Tibial nerve (tissue), 4 donors: ENCODE results near the gene MICALL2. TPM values are rescaled to one million over a fixed set of nuclear protein-coding genes. Genes with fewer than 3 reads are reported as not detected.

Experiments used
- DNase-seq, 2 donors: peaks; one replicate each; pipeline ENCODE4 v3.0.0-alpha.2; 2019; ENCODE audit warnings: low spot score in 2 of 2
- H3K27ac ChIP-seq, 4 donors: fragments of 200-600 bp; sonication (generic) in 3 of 4; one replicate each; pipeline ENCODE4 v1.5.1; 2017 to 2019; ENCODE audit warnings: mild to moderate bottlenecking in 1 of 4
- H3K27me3 ChIP-seq, 2 donors: fragments of 200-600 bp; sonication (generic) in 1 of 2; one replicate each; pipeline versions ENCODE4 v1.5.1 to v1.6.0; 2017 to 2019
- H3K36me3 ChIP-seq, 3 donors: fragments of 200-600 bp; sonication (generic); one replicate each; pipeline ENCODE4 v1.5.1; 2018 to 2019
- H3K4me1 ChIP-seq, 4 donors: fragments of 200-600 bp; sonication (generic) in 3 of 4; one replicate each; pipeline ENCODE4 v1.5.1; 2017 to 2019
- H3K4me3 ChIP-seq, 4 donors: fragments of 200-600 bp; sonication (generic) in 3 of 4; one replicate each; pipeline ENCODE4 v1.5.1; 2017 to 2019; ENCODE audit warnings: mild to moderate bottlenecking in 1 of 4, moderate library complexity in 1 of 4
- H3K9me3 ChIP-seq, 4 donors: fragments of 200-600 bp; sonication (generic) in 3 of 4; one replicate each; pipeline ENCODE4 v1.5.1; 2017 to 2019
- EP300 ChIP-seq, 2 donors: sonication (generic); formaldehyde crosslinking; IDR thresholded peaks; one replicate each; pipeline ENCODE4 v1.6.1; 2017; ENCODE audit warnings: antibody characterized with exemption in 2 of 2, mild to moderate bottlenecking in 1 of 2
- POLR2A ChIP-seq, 2 donors: fragments of 450-650 bp; IDR thresholded peaks; one replicate each; pipeline ENCODE4 v1.6.1; 2017; ENCODE audit warnings: antibody characterized with exemption in 2 of 2, mild to moderate bottlenecking in 2 of 2, moderate library complexity in 2 of 2
- WGBS, 2 donors: methylation state at CpG; one replicate each; pipeline ENCODE4 v1.1.5; 2018; 5-methylcytosine and 5-hydroxymethylcytosine counted together
- total RNA-seq, 4 donors: library from RNA; depleted of rRNA; stranded (reverse); fragments of >200 nt; gene quantifications; one replicate each; pipeline ENCODE4 v1.1.0, GENCODE V29; 2016
- TF ChIP-seq, protein P1 (sequence below), 5 experiments: fragments of 200-600 bp in 3 of 5; fragments of 450-650 bp in 2 of 5; sonication (generic) in 3 of 5; IDR thresholded peaks; one replicate each; pipeline ENCODE4 v1.5.1; 2016 to 2019; ENCODE audit warnings: antibody characterized with exemption in 5 of 5, mild to moderate bottlenecking in 3 of 5, moderate library complexity in 2 of 5

The MICALL2 gene
- total RNA-seq, 4 donors from 2014 or later = 67.6 to 153 (median 104) TPM

DNA sequence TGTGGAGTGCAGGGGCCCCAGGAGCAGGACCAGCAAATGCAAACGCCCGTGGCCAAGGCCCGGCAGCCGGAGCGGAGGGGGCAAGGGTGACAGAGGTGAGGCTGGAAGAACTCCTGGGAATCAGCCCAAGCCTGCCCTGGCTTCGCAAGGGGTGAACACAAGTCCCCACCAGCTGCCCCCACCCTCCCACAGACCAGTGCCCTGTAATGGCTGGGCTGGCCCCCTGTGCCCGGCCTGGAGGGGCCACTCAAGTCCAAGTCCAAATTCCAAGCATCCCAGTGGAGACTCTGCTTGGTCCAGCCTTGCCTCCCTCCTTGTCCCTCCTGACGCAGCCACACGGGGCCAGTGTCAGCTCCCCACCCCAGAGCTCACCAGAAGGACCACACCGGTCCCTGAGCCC lies 28.0 kb downstream of the MICALL2 start:
- H3K27me3 ChIP-seq = peaks cover 0 to 31% of the 10 kb centered on the region in 2 donors

DNA sequence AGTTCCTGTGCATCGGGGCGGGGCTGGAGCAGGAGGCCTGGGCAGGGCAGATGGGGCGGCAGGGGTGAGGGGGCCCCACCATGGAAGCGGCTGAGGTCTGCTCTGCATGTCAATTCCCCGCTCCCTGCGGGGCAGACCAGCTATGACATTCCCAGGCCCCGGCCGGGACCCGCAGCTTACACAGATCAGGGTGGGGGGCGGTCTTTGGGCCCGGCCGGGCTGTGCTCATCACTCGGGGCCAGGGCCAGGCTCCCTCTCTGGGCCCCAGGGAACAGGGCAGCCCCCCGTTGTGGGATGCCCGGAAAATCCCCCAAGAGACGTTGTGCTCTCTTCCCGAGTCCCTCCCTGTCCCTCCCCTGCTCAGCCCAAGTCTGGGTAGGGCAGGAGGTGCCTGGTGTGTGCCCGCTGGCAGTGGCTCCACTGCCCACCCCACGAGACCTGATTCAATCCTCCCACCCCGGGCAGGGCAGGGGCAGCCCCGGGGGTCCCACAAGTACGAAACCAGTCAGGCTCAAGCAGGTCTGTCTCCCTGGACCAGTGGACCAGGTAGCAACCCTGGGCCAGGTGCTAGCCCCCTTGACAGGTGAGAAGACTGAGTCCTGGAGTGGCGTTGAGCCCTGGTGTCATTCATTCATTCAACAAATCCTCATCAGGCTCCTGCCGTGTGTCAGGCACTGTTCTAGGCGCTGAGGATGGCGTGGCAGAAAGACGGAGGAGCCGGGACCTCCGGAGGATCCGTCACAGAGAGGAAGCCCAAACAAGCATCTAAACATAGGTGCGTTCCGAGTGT lies 29.0 kb downstream of the MICALL2 start:
- H3K27me3 ChIP-seq = peaks cover 0 to 37% of the 10 kb centered on the region in 2 donors
- H3K27ac ChIP-seq = no peak overlapping the region
- peaks cover 0 to 13% (median 0%) of the 10 kb centered on the region in 3 donors for H3K36me3 ChIP-seq
- 62 to 81% methylated on average over 17 to 32 of the region's 32 CpGs for WGBS, 2 donors
- no peak for DNase-seq
- peaks cover 0 to 40% (median 2%) of the 10 kb centered on the region in 4 donors for H3K4me1 ChIP-seq
- H3K9me3 ChIP-seq = no peaks in the 10 kb centered on the region
- no peak for TF ChIP-seq EP300 (IDR thresholded peaks at IDR 0.05)
- no peak for TF ChIP-seq POLR2A (IDR thresholded peaks at IDR 0.05)
- TF ChIP-seq, protein P1, sequence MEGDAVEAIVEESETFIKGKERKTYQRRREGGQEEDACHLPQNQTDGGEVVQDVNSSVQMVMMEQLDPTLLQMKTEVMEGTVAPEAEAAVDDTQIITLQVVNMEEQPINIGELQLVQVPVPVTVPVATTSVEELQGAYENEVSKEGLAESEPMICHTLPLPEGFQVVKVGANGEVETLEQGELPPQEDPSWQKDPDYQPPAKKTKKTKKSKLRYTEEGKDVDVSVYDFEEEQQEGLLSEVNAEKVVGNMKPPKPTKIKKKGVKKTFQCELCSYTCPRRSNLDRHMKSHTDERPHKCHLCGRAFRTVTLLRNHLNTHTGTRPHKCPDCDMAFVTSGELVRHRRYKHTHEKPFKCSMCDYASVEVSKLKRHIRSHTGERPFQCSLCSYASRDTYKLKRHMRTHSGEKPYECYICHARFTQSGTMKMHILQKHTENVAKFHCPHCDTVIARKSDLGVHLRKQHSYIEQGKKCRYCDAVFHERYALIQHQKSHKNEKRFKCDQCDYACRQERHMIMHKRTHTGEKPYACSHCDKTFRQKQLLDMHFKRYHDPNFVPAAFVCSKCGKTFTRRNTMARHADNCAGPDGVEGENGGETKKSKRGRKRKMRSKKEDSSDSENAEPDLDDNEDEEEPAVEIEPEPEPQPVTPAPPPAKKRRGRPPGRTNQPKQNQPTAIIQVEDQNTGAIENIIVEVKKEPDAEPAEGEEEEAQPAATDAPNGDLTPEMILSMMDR (IDR thresholded peaks at IDR 0.05) = no peak
- H3K4me3 ChIP-seq = no peak overlapping the region

More for the DNA sequence above, 28.0 kb downstream of the MICALL2 start:
- Histone ChIP-seq H3K27ac (no peak overlapping the region), H3K36me3 (peaks cover 0 to 23% (median 0%) of the 10 kb centered on the region in 3 donors), H3K9me3 (no peaks in the 10 kb centered on the region), H3K4me1 (peaks cover 0 to 40% (median 2%) of the 10 kb centered on the region in 4 donors), H3K4me3 (no peak overlapping the region)
- DNase-seq = no peak
- TF ChIP-seq EP300 (IDR thresholded peaks at IDR 0.05) = no peak
- no peak for TF ChIP-seq POLR2A (IDR thresholded peaks at IDR 0.05)
- TF ChIP-seq, protein P1 (IDR thresholded peaks at IDR 0.05) = no peak
- WGBS, 2 donors = 41 to 54% methylated on average over 7 to 10 of the region's 10 CpGs

DNA sequence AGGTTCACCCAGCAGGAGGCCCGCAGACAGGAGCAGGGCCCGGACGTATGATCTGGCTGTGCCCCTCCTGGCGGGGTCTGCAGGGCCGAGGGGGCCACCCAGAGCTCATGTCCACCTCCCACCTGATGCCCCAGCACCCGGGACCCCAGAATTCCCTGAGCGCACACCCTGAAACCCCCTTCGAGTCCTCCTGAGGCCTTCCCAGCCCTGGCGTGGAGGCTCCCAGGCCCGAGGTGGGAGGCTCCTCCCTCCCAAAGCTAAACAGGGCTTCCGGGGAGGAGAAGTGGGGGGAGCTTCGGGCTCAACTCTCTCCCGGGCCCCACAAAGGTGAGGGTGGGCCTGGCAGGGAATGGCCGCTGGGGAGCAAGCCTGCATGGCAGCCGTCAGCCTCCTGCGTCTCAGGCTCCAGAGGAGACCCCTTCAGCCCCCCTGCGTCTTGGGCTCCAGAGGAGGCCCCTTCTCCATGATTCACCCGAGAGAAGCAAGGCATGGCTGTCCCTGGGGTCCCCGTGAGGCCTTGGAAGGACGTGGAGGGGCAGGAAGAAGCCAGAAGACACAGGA lies 30.2 kb downstream of the MICALL2 start:
- Histone ChIP-seq H3K9me3 (no peaks in the 10 kb centered on the region), H3K36me3 (peaks cover 0 to under 1% (median 0%) of the 10 kb centered on the region in 3 donors), H3K4me3 (no peak overlapping the region), H3K27ac (no peak overlapping the region), H3K27me3 (peaks cover 0 to 39% of the 10 kb centered on the region in 2 donors), H3K4me1 (peaks cover 0 to 40% (median 2%) of the 10 kb centered on the region in 4 donors)
- no peak for DNase-seq
- 35 to 37% methylated on average over 16 to 19 of the region's 20 CpGs for WGBS, 2 donors
- TF ChIP-seq, protein P1 (IDR thresholded peaks at IDR 0.05) = no peak
- TF ChIP-seq POLR2A (IDR thresholded peaks at IDR 0.05) = no peak
- no peak for TF ChIP-seq EP300 (IDR thresholded peaks at IDR 0.05)

DNA sequence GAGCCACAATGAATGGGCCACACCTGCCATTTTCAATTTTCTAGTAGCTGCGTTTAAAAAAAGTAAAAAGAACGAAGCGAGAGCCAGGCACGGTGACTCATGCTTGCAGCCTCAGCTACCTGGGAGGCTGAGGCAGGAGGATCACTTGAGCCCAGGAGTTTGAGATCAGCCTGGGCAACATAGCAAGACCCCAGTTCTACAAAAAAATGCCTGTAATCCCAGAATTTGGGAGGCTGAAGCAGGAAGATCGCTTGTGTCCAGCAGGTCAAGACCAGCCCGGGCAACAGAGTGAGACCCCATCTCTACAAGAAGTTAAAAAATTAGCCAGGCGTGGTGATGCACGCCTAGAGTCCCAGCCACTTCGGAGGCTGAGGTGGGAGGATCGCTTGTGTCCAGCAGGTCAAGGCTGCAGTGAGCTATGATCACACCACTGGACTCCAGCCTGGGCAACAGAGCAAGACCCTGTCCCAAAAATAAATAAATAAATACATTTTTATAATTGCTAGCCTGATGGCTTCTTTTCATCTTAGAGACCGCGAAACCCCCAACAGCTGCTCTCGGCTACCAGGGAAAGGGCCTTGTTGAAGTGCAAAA lies 32.1 kb downstream of the MICALL2 start:
- no peak overlapping the region for H3K27ac ChIP-seq
- H3K36me3 ChIP-seq = no peaks in the 10 kb centered on the region
- H3K4me3 ChIP-seq = no peak overlapping the region
- DNase-seq = no peak
- TF ChIP-seq EP300 (IDR thresholded peaks at IDR 0.05) (no peak), POLR2A (IDR thresholded peaks at IDR 0.05) (no peak)
- TF ChIP-seq, protein P1 (IDR thresholded peaks at IDR 0.05) = no peak
- H3K4me1 ChIP-seq = peaks cover 0 to 32% (median 0%) of the 10 kb centered on the region in 4 donors
- WGBS, 2 donors = 92% methylated on average over 13 of the region's 13 CpGs
- H3K9me3 ChIP-seq = no peaks in the 10 kb centered on the region
- H3K27me3 ChIP-seq = peaks cover 0 to 56% of the 10 kb centered on the region in 2 donors
